HG03469 (cell line): ENCODE measurements around the gene C22orf42.
"Not testable (repeated sequence)": the region's sequence is repeated elsewhere in the genome, so short reads cannot be mapped to it uniquely, and the experiment has no call there.

Experiments
- ATAC-seq: cut with Tn5 transposase; IDR thresholded peaks from one replicate; pipeline ENCODE4 v1.9.1; 2021; ENCODE audit warnings: mild to moderate bottlenecking, moderate library complexity, moderate number of reproducible peaks; ENCODE audit not compliant: unreplicated experiment

Gene C22orf42

DNA sequence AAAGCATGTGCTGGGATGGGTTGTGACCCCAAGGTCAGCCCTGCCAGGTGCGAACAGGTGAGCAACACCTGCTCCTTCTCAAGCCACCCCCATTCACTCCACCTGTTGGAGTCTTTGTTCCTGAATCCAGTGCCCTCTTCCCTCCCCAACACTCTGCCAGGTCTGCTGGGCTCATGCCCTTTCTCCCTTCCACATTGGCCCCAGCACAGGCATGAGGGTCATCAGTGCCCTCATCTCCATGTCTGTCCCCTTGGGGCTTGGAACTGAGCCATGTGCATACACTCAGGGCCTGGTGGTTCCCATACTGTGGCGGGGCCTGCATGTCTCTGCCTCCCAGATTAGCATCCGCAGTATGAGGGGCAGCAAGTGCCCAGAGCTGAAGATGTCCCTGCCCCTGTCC lies 26.7 kb upstream of the C22orf42 start:
- no peak for ATAC-seq

- ATAC-seq: no peak
Measured at GRCh38 chr22:32183625-32184024, 24.5 kb upstream of the C22orf42 start.

- ATAC-seq: no peak
Measured at GRCh38 chr22:32181043-32181442, 21.9 kb upstream of the C22orf42 start.

DNA sequence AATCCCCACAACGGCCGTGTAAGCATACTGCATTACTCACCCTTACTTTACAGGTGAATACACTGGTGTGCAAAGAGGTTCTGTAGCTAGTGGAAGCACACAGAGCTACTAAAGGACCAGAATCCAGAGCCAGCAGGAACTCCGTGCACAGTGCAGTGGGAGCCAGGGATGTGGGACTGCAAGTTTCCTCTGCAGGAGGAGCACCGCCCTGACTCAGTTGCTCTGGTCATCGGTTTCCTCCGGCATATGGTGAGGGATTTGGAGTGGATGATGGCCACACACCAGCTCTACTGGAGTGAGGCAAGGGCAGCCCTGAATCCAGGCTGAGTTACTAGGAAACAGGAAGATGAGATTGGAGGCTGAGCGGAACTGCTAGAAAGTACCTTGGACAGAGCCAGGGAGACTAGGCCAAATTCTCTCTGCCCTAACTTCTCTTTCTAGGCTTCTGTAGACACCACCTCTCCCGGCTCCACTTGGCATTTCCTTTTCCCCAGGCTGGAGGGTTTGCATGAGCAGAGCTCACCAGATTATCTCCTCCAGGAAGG lies 18.2 kb upstream of the C22orf42 start:
- ATAC-seq: no peak

DNA sequence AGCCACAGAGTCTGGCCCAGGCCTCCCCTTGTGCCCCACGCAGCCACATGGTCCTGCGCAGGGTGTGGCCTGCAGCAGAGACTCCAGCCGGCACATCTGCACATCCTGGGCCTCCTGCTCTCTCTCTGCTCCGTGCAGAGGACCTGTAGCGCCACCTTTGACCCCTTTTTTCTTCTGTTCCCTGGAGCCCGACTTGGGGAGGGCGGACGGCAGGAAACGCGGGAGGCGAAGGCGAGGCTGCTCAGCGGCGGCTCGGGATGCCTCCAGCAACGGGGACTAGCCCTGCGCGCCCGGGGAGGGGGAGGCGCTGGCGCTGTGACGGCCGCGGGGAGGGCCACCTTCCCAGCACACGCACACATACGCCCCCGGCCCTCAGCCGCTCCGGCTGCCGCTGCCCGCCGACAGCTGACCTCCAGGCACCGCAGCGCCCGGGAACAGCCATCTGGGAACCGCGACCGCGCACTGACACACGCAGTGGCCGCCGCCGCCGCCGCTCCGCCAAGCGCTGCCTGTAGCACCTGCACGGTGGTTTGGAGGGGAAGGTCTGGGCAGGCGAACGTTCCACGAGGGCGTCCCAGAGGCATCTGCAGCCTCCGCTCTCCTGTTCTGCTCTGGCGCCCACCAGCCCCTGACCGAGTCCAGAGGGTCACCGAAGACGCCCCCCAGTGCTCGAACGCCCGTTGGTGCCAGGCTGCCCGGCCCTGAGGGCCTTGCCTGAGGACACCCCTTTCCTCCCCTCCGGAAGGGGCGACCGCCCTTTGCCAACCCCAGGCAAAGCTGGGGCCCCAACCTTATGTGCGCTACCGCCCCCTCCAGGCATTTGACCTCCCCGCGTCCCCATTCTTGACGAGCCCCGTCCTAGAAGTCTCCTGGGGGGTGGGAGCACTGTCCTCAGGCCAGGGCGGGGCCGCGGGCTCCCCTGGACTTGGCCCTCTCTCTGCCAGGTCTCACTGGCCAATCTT lies 16.9 kb upstream of the C22orf42 start:
- ATAC-seq: no peak

- no peak for ATAC-seq
Measured at GRCh38 chr22:32175115-32175514, 16.0 kb upstream of the C22orf42 start.

- no peak for ATAC-seq
Measured at GRCh38 chr22:32165681-32166080, 6.6 kb upstream of the C22orf42 start.

GRCh38 chr22:32164075-32164860 lies 5.2 kb upstream of the C22orf42 start:
- no peak for ATAC-seq

DNA sequence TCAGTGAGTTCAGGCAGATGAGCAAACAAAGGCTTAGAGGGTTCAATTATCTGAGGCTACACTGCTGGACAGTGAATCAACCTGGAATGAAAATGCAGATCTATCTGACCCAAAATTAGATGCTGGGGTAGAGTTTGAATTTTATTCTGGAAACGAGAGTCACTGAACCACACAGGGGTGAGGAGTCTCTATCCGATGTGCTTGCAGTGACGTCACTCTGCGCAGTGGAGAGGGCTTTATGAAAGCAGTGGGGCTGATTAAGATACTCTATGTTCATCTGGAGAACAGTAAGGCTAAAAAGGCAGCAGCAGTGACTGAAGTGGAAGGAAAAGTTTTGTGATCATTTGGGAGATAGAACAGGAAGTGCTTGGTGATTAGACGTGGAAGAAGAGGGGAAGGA lies 1.3 kb upstream of the C22orf42 start:
- ATAC-seq: not testable (repeated sequence)

DNA sequence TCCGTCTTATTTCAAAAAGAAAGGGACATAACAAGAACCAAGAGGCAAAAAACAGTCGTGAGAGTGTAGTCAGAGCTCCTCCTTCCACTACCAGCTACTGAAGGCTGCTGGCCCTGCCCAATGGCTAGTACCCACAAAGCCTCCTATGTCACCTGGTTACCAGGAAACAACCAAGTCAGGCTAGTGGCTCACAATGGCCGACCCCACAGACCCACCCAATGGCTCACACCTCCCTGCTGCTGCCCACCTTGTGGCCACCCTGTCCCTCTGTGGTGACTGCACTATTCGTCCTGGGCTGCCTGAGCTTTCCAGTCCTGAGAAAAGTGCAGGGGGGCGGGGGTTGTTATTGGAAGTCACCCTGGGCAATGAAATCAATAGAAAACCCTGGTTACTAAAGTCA lies 1.5 kb downstream of the C22orf42 start:
- not testable (repeated sequence) for ATAC-seq

GRCh38 chr22:32154727-32155126 lies 4.4 kb downstream of the C22orf42 start:
- not testable (repeated sequence) for ATAC-seq

GRCh38 chr22:32151641-32152040 lies 7.5 kb downstream of the C22orf42 start:
- not testable (repeated sequence) for ATAC-seq

- not testable (repeated sequence) for ATAC-seq
Measured at GRCh38 chr22:32150647-32151046, 8.5 kb downstream of the C22orf42 start.

DNA sequence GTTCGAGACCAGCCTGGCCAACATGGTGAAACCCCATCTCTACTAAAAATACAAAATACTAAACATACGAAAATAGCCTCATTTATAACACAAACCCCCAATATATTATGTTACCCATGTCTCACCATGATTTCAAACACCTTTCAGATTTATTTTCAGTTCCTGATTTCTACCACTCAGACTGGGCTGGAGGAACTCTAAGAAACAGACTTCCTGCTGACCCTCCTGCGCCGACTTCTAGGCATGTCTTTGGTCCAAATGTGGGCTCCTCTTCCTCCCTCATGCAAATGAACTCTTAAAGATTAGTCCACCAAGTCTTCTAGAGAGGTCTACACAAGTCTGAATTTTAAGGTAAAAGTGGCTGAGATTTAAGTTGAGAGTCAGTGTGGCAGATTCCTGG lies 10.7 kb downstream of the C22orf42 start:
- not testable (repeated sequence) for ATAC-seq

- not testable (repeated sequence) for ATAC-seq
Measured at GRCh38 chr22:32147128-32147527, 12.0 kb downstream of the C22orf42 start.

DNA sequence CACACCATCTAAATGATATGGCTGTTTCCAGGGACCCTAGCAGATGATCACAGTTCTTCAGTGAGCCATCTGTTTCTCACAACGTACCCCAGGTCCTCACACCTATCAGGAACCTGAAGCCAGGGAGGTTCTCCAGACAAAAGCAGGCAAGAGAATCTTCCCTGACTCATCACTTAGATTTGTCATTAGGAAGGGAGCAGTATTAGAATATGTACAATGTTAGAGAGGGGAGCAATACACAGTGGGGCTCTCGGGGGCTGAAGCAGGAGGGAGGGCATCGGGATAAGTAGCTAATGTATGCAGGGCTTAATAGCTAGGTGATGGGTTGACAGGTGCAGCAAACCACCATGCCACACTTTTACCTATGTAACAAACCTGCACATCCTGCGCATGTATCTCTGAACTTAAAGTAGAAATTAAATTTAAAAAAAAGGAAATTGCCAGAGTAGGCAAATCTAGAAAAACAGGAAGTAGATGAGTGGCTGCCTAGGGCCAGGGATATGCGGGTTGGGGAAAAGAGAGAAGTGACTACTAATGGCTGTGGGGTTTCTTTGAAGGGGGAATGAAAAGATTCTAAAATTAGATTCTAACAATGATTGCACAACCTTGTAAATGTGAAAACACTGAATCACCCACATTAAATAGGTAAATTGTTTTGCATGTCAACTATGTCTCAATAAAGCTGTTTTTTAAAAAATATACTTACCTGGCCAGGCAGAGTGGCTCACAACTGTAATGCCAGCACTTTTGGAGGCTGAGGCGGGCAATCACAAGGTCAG lies 14.4 kb downstream of the C22orf42 start:
- ATAC-seq: no peak

- no peak for ATAC-seq
Measured at GRCh38 chr22:32142600-32142999, 16.5 kb downstream of the C22orf42 start.

DNA sequence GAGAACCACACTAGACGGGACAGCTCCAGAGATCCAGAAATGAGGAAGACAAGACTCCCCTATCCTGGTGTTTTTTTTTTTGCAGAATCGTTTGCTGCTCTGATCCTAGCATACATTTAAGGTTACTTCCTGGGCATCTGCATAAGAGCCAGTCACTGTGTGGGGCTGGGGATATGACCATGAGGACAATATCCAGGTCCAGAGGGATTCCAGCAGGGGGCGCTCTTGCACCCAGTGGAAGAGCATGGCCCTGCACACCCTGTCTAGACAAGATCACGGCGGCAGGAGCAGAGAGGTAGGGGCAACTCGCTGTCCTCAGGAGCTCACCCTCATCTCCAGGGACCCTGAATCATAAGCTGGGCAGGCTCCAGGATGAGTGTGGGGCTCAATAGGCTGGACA lies 18.4 kb downstream of the C22orf42 start:
- not testable (repeated sequence) for ATAC-seq

DNA sequence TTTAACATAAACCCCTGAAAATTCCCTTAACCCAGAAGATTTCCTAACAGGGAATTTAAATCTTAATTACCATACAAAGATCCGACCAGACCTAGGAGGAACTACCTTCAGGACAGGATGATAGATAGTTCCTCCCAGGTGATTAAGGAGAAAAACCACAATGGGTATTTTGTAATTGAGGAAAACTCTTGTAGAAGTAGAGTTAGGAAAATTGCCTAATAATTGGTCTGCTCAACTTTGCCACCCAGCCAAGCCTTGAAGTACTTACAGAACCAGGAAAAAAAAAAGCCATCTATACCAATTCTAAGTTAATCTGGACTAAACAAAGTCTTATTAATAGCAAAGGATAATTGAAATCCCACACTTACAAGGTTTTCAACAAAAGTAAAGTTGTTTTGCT lies 20.5 kb downstream of the C22orf42 start:
- not testable (repeated sequence) for ATAC-seq

DNA sequence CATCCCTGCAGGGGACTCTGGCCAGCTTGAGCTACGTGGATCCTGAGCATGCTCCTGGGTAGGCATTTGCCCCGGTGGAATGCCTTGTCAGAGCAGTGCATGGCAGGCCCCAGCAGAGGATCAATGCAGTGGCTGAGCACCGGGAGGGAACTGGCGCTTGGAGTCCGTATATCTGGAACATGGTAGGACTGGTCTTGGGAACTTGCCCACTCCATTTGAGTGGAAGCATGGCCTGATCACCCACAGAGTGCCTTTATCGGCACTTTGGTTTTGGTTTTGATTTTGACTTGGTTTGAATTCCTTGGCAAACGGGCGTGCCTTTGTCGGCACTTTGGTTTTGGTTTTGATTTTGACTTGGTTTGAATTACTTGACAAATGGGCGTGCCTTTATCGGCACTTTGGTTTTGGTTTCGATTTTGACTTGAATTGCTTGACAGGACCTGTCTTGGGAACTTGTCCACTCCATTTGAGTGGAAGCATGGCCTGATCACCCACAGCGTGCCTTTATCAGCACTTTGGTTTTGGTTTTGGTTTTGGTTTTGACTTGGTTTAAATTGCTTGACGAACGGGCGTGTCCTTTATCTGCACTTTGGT lies 21.3 kb downstream of the C22orf42 start:
- ATAC-seq: not testable (repeated sequence)
